Limb (tissue), 2 donors: Measurements from ENCODE around the gene ZYG11A.

Source experiments
- DNase-seq, 2 donors: peaks; one replicate each; pipeline ENCODE4 v3.0.0-alpha.2; 2016; ENCODE audit errors: extremely low spot score in 2 of 2

Gene ZYG11A

GRCh38 chr1:52876843-52877242 lies 34.3 kb downstream of the ZYG11A start:
- no peak for DNase-seq

- DNase-seq, result no peak
Measured at GRCh38 chr1:52877554-52877953, 35.0 kb downstream of the ZYG11A start.

GRCh38 chr1:52880206-52880605 lies 37.6 kb downstream of the ZYG11A start:
- no peak for DNase-seq

GRCh38 chr1:52887483-52887882 lies 44.9 kb downstream of the ZYG11A start:
- DNase-seq, result no peak

GRCh38 chr1:52892424-52893215 lies 50.1 kb downstream of the ZYG11A start:
- DNase-seq, result no peak

GRCh38 chr1:52899445-52899894 lies 56.9 kb downstream of the ZYG11A start:
- DNase-seq, result no peak

- no peak for DNase-seq
Measured at GRCh38 chr1:52900402-52900801, 57.8 kb downstream of the ZYG11A start.

- DNase-seq, result no peak
Measured at GRCh38 chr1:52901384-52901783, 58.8 kb downstream of the ZYG11A start.

GRCh38 chr1:52904208-52904926 lies 61.8 kb downstream of the ZYG11A start:
- DNase-seq, result no peak

- DNase-seq, result no peak
Measured at GRCh38 chr1:52904927-52905698, 62.6 kb downstream of the ZYG11A start.

- no peak for DNase-seq
Measured at GRCh38 chr1:52906135-52906603, 63.6 kb downstream of the ZYG11A start.

GRCh38 chr1:52907068-52907811 lies 64.7 kb downstream of the ZYG11A start:
- no peak for DNase-seq

GRCh38 chr1:52907812-52908153 lies 65.2 kb downstream of the ZYG11A start:
- DNase-seq, result no peak

- no peak for DNase-seq
Measured at GRCh38 chr1:52911541-52911940, 69.0 kb downstream of the ZYG11A start.

GRCh38 chr1:52913014-52913413 lies 70.5 kb downstream of the ZYG11A start:
- DNase-seq, result no peak

GRCh38 chr1:52913537-52913936 lies 71.0 kb downstream of the ZYG11A start:
- DNase-seq, result no peak

- DNase-seq, result no peak
Measured at GRCh38 chr1:52914463-52914862, 71.9 kb downstream of the ZYG11A start.

- no peak for DNase-seq
Measured at GRCh38 chr1:52915211-52915854, 72.8 kb downstream of the ZYG11A start.

- no peak for DNase-seq
Measured at GRCh38 chr1:52915855-52916220, 73.3 kb downstream of the ZYG11A start.

GRCh38 chr1:52916241-52916975 lies 73.8 kb downstream of the ZYG11A start:
- no peak for DNase-seq
